ENCODE data around the gene NOP9. TPM values are rescaled to one million over a fixed set of nuclear protein-coding genes. Genes with fewer than 3 reads are reported as not detected.

Gene NOP9
- total RNA-seq, 1 experiment from 2014 or later = 25.3 TPM

DNA sequence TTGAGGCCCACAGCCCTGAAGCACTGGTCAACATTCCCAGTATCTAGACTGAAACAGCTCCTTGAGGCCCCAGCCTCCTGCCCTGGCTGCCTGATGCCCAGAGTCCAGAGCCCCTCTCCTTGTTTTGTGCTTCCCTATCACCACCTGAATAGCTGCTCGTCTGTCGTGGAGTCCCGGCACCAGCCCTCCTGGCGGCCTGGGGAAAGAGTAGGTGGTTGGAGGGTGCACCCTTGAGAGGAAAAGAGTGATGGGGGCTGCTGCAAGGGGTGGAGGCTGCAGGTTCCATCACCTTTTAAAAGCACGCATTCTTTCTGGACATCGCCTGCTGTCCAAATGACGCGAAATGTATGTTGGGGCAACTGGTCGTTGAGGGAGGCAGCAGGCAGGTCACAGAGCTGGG is 31.4 kb upstream of the NOP9 start:
- intact Hi-C loops (cut with micrococcal nuclease; ENCODE audit: unreplicated experiment) = no loop called here
- Histone ChIP-seq H3K4me3 (ENCODE audit: low read depth in 2 of 2, low read length in 2 of 2) (no peak overlapping the region), H3K4me1 (ENCODE audit: control insufficient read depth, insufficient read depth, low read length) (peaks cover 3% of the 10 kb centered on the region; the same call in 1 of the 2 replicates), H3K27me3 (ENCODE audit: control insufficient read depth, insufficient read depth, low read length) (no peaks in the 10 kb centered on the region), H3K36me3 (ENCODE audit: control insufficient read depth, insufficient read depth, low read length) (no peaks in the 10 kb centered on the region), H3K9me3 (ENCODE audit: control insufficient read depth, insufficient read depth, low read depth, low read length) (no peaks in the 10 kb centered on the region), H3K27ac (ENCODE audit: low read length) (no peak overlapping the region)
- DNase-seq (ENCODE audit: low read depth, low spot score) (no peak), ATAC-seq (no peak)
- in situ Hi-C loops (cut with HindIII; ENCODE audit: low pct_unique_long_range_greater_than_20kb, low sequenced_read_pairs) = no loop called here
- CTCF ChIA-PET = no interaction called here
- no TSS peak for BruUV-seq (replicated peaks)
- POLR2A ChIA-PET = no interaction called here
- TF ChIP-seq TCF7L2 (IDR thresholded peaks at IDR 0.05; ENCODE audit: low read depth, low read length) (no peak), POLR2AphosphoS5 (IDR thresholded peaks at IDR 0.05; ENCODE audit: low read depth, low read length) (no peak), REST (IDR thresholded peaks at IDR 0.05; ENCODE audit: insufficient read depth in 1 of 2, low read depth in 2 of 2, low read length in 1 of 2) (no peak), SIN3A (IDR thresholded peaks at IDR 0.05; ENCODE audit: borderline replicate concordance, insufficient read depth, low read depth, low read length) (no peak)
- TF ChIP-seq, protein P1, sequence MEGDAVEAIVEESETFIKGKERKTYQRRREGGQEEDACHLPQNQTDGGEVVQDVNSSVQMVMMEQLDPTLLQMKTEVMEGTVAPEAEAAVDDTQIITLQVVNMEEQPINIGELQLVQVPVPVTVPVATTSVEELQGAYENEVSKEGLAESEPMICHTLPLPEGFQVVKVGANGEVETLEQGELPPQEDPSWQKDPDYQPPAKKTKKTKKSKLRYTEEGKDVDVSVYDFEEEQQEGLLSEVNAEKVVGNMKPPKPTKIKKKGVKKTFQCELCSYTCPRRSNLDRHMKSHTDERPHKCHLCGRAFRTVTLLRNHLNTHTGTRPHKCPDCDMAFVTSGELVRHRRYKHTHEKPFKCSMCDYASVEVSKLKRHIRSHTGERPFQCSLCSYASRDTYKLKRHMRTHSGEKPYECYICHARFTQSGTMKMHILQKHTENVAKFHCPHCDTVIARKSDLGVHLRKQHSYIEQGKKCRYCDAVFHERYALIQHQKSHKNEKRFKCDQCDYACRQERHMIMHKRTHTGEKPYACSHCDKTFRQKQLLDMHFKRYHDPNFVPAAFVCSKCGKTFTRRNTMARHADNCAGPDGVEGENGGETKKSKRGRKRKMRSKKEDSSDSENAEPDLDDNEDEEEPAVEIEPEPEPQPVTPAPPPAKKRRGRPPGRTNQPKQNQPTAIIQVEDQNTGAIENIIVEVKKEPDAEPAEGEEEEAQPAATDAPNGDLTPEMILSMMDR (IDR thresholded peaks at IDR 0.05) = no peak

DNA sequence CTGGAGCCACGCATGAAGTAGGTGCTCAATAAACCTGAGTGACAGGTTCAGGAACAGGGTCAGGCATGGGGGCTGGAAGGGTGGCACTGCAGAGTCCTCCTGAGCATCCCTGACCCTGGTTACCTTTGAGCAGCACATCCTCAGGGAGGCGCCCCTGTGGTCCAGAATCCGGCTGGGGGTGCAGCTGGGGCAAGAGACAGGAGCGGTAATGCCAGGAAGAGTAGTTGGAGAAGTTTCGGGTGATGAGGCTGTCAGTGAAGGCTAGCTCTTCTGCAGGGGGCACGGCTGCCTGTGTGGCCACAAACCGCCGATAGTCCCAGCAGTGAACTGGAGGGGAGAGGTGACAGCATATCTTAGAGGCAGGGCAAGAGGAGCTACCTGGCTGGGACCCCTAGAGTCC is 30.3 kb upstream of the NOP9 start:
- TF ChIP-seq REST (IDR thresholded peaks at IDR 0.05; ENCODE audit: insufficient read depth in 1 of 2, low read depth in 2 of 2, low read length in 1 of 2) = no peak
- TF ChIP-seq TCF7L2 (IDR thresholded peaks at IDR 0.05; ENCODE audit: low read depth, low read length) = no peak
- no peak for TF ChIP-seq POLR2AphosphoS5 (IDR thresholded peaks at IDR 0.05; ENCODE audit: low read depth, low read length)
- DNase-seq (ENCODE audit: low read depth, low spot score) (no peak), ATAC-seq (no peak)
- H3K36me3 ChIP-seq (ENCODE audit: control insufficient read depth, insufficient read depth, low read length) = no peaks in the 10 kb centered on the region
- POLR2A ChIA-PET = no interaction called here
- no peak overlapping the region for H3K4me3 ChIP-seq (ENCODE audit: low read depth in 2 of 2, low read length in 2 of 2)
- no peak overlapping the region for H3K27ac ChIP-seq (ENCODE audit: low read length)
- in situ Hi-C loops (cut with HindIII; ENCODE audit: low pct_unique_long_range_greater_than_20kb, low sequenced_read_pairs) = no loop called here
- H3K27me3 ChIP-seq (ENCODE audit: control insufficient read depth, insufficient read depth, low read length) = no peaks in the 10 kb centered on the region
- no peaks in the 10 kb centered on the region for H3K9me3 ChIP-seq (ENCODE audit: control insufficient read depth, insufficient read depth, low read depth, low read length)
- intact Hi-C loops (cut with micrococcal nuclease; ENCODE audit: unreplicated experiment) = no loop called here
- CTCF ChIA-PET = no interaction called here
- H3K4me1 ChIP-seq (ENCODE audit: control insufficient read depth, insufficient read depth, low read length) = peaks cover 3% of the 10 kb centered on the region; the same call in 1 of the 2 replicates
- BruUV-seq (replicated peaks) = no TSS peak
